K562 (cell line): Measurements from ENCODE around the gene CSMD2. TPM values are rescaled to one million over a fixed set of nuclear protein-coding genes. Genes with fewer than 3 reads are reported as not detected.

Source experiments
- ATAC-seq: fragments of 200-7000 bp; cut with Tn5 transposase; 3 replicates; pipeline ENCODE4 v1.9.1; 2020; ENCODE audit warnings: moderate library complexity
- BruUV-seq: library from RNA; stranded (reverse); fragments of 400-500 nt; replicated peaks from 2 replicates; lab custom pipeline; 2021; lab: Mats Ljungman, UMichigan
- CTCF ChIA-PET: fragments of 300-600 bp; formaldehyde crosslinking; extraction: SDS; loops from one replicate; lab custom pipeline; 2021; ENCODE audit warnings: low intra/inter-chr PET ratio; lab: Yijun Ruan, JAX
- POLR2A ChIA-PET: fragments of 300-600, 350-650 bp; sonication (Branson Sonifier 250); formaldehyde crosslinking; extraction: SDS; loops from one replicate; lab custom pipeline; 2021; ENCODE audit warnings: antibody characterized with exemption, inconsistent platforms; lab: Yijun Ruan, JAX
- DNase-seq, 4 experiments: peaks; one replicate each; pipeline versions ENCODE4 v3.0.0 to v3.0.0-alpha.2; 2011 to 2018; ENCODE audit warnings: low spot score in 3 of 4, mixed read lengths in 3 of 4; ENCODE audit errors: extremely low read depth in 1 of 4
- FAIRE-seq: peaks from 2 replicates; lab custom pipeline; 2011; peaks lifted over from hg19 to GRCh38; lab: Jason Lieb, UNC
- H2AFZ ChIP-seq: 2 replicates; pipeline ENCODE4 v1.6.0; 2011; ENCODE audit warnings: low read depth, low read length, control low read depth, inconsistent platforms
- H3K27ac ChIP-seq: fragments of 200-600 bp; 3 replicates; pipeline ENCODE4 v1.8.0; 2011; ENCODE audit warnings: low read depth, mild to moderate bottlenecking, control low read depth, inconsistent platforms, low read length, moderate library complexity, mixed read lengths; ENCODE audit errors: extremely low read depth
- H3K27me3 ChIP-seq, 2 experiments: fragments of 300-600 bp in 1 of 2; 2 replicates in 1 of 2; 3 replicates in 1 of 2; pipeline versions ENCODE4 v1.6.0 to v1.8.0; 2011; ENCODE audit warnings: inconsistent platforms in 2 of 2, low read length in 2 of 2, mild to moderate bottlenecking in 1 of 2, mixed read lengths in 1 of 2, moderate library complexity in 1 of 2; ENCODE audit not compliant: control insufficient read depth in 2 of 2, insufficient read depth in 2 of 2
- H3K36me3 ChIP-seq: fragments of 300-600 bp; 3 replicates; pipeline ENCODE4 v1.8.0; 2011; ENCODE audit warnings: mild to moderate bottlenecking, low read length, inconsistent platforms; ENCODE audit not compliant: control insufficient read depth, insufficient read depth
- H3K4me1 ChIP-seq, 2 experiments: fragments of 200-600 bp in 1 of 2; replicated peaks in 1 of 2; 2 replicates in 1 of 2; 3 replicates in 1 of 2; pipeline versions ENCODE4 v1.5.1 to v1.8.0; 2011; ENCODE audit warnings: inconsistent platforms in 2 of 2, low read length in 2 of 2, mild to moderate bottlenecking in 1 of 2, mixed read lengths in 1 of 2, moderate library complexity in 1 of 2; ENCODE audit not compliant: control insufficient read depth in 2 of 2, insufficient read depth in 2 of 2
- H3K4me2 ChIP-seq: 2 replicates; pipeline ENCODE4 v1.6.1; 2011; ENCODE audit warnings: low read length, control low read depth, inconsistent platforms, mixed read lengths; ENCODE audit not compliant: insufficient read depth
- H3K4me3 ChIP-seq: fragments of 200-600 bp; sonication (generic), shearing (Covaris generic); 2 replicates; pipeline ENCODE4 v1.5.1; 2016; ENCODE audit warnings: control low read depth, inconsistent platforms
- H3K79me2 ChIP-seq: fragments of 200-600 bp; 3 replicates; pipeline ENCODE4 v1.8.0; 2011; ENCODE audit warnings: low read length, inconsistent platforms; ENCODE audit not compliant: control insufficient read depth, insufficient read depth
- H3K9ac ChIP-seq, 2 experiments: 2 replicates each; pipeline versions ENCODE4 v1.6.0 to v1.6.1; 2011; ENCODE audit warnings: low read depth in 2 of 2, low read length in 2 of 2, control low read depth in 1 of 2, inconsistent platforms in 1 of 2, mild to moderate bottlenecking in 1 of 2, mixed read lengths in 1 of 2; ENCODE audit not compliant: insufficient read depth in 1 of 2
- H3K9me1 ChIP-seq: one replicate; pipeline ENCODE4 v1.6.0; 2011; ENCODE audit warnings: inconsistent platforms, mild to moderate bottlenecking, low read length, moderate library complexity; ENCODE audit not compliant: control insufficient read depth, insufficient read depth
- H3K9me3 ChIP-seq: replicated peaks from 2 replicates; pipeline ENCODE4 v1.5.1; 2011; ENCODE audit warnings: low read depth, low read length, inconsistent platforms; ENCODE audit not compliant: control insufficient read depth, insufficient read depth
- H4K20me1 ChIP-seq: replicated peaks from 2 replicates; pipeline ENCODE4 v1.6.1; 2011; ENCODE audit warnings: low read length, inconsistent platforms, mixed read lengths; ENCODE audit not compliant: control insufficient read depth, insufficient read depth
- ELF4 ChIP-seq: fragments of 450-650 bp; formaldehyde crosslinking; IDR thresholded peaks from 2 replicates; pipeline ENCODE4 v1.4.0; 2022; ENCODE audit warnings: missing genetic modification characterization
- KAT2B ChIP-seq: IDR thresholded peaks from one replicate; pipeline ENCODE4 v1.6.1; 2012; ENCODE audit warnings: low read depth, mild to moderate bottlenecking, control low read depth, inconsistent platforms, low read length, moderate library complexity
- ZNF586 ChIP-seq: fragments of 450-650 bp; formaldehyde crosslinking; conservative IDR thresholded peaks from 2 replicates; pipeline ENCODE4 v1.4.0; 2020; ENCODE audit warnings: mild to moderate bottlenecking, moderate library complexity
- WGBS: fragments of 100-300 bp; shearing (Covaris generic); methylation state at CpG from one replicate; pipeline ENCODE4 v1.1.6; 2016; ENCODE audit warnings: low coverage, mixed read lengths; ENCODE audit not compliant: insufficient coverage; ENCODE audit errors: missing lambda C conversion rate; 5-methylcytosine and 5-hydroxymethylcytosine counted together
- in situ Hi-C: fragments of 300-500 bp; cut with MboI; formaldehyde crosslinking; loops from 4 replicates; pipeline ENCODE4 v1.15.0; 2018; ENCODE audit warnings: inconsistent platforms, mixed read lengths
- intact Hi-C: fragments of 100-400 bp; cut with micrococcal nuclease; formaldehyde crosslinking; loops from 2 replicates; pipeline ENCODE4 v1.14.2; 2022
- polyA plus RNA-seq, 8 experiments: library from polyadenylated mRNA; depleted of rRNA in 4 of 8; stranded (reverse) in 5 of 8; unstranded in 3 of 8; fragments of >200 nt; fragmentation: Nextera tagmentation in 2 of 8; fragmentation: Illumina TruSeq in 1 of 8; extraction: Ambion mirVana in 2 of 8; extraction: Trizol in 1 of 8; gene quantifications; 2 replicates each; pipeline versions ENCODE4 v1.2.1 to v1.2.3, GENCODE V29; 2011 to 2014; ENCODE audit warnings: inconsistent platforms in 1 of 8, missing spikeins in 1 of 8
- total RNA-seq, 7 experiments: library from RNA; depleted of rRNA in 6 of 7; stranded (reverse); fragments of >200 nt in 6 of 7; fragmentation: Illumina TruSeq in 2 of 7; extraction: Trizol in 2 of 7; gene quantifications; 2 replicates each; pipeline versions ENCODE4 v1.2.1 to v1.2.3, GENCODE V29; 2011 to 2021; ENCODE audit warnings: low replicate concordance in 1 of 7
- TF ChIP-seq, protein P1 (sequence below), 2 experiments: fragments of 450-650 bp; IDR thresholded peaks; 2 replicates each; pipeline ENCODE4 v1.6.1; 2016
- TF ChIP-seq, protein P2 (sequence below): fragments of 250-450 bp; sonication (Bioruptor Pico); IDR thresholded peaks from 2 replicates; pipeline ENCODE4 v1.9.0; 2021; ENCODE audit warnings: mild to moderate bottlenecking

CSMD2 gene
- total and polyA plus RNA-seq, 9 of the 15 experiments (the other 6 are each of a cell fraction or from before 2014, with no cell fraction given): not detected

DNA sequence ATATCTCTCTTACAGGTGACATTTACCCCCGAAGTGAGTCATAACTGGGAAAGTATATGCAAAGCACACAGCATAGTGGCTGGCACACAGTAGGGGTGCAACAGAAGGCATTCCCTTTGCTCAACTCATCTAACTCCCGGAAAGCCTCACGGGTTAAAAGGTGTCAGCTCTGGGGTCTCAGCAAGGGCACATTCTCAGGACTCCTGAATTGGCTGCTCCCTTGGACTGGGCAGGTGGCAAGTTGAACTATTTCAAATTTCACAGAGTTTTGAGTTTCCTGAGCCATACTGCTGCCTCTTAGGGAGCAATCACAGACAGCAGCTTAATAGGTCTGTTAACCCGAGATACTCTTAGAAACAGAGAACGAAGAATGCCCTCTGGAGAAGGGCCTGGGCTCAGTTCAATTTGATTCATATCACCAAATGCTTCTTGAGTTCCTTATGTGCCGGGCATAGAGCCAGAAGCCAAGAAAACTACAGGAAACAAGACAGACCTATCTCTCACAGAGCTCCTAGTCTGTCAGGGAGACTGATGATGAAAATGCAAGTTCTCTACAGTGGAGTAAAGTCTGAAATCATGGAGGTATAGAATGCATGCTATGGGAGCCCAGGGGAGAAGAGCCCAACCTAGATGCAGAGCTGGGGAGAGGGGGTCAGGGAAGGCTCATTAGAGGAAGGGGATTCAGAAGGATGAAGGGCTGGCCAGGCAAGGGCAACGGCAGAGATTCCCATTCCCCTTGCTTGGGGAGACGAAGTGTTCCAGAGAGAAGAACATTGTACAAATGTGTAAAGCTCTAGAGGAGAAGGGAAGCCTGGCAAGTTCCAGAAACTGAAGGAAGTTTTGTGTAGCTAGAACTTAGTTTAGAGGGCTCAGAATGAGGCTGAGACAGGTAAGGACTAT is 445.0 kb downstream of the CSMD2 start:
- intact Hi-C loops (no loop called here), in situ Hi-C loops (no loop called here)
- FAIRE-seq: no peak
- H3K9me1 ChIP-seq: no peaks in the 10 kb centered on the region
- under 1% methylated on average over 8 of the region's 8 CpGs for WGBS
- no peak overlapping the region for H2AFZ ChIP-seq
- no peaks in the 10 kb centered on the region for H3K79me2 ChIP-seq
- peaks cover 0 to 3% of the 10 kb centered on the region in 2 experiments; a peak in 2 of 5 replicates for H3K27me3 ChIP-seq
- ChIA-PET POLR2A (interaction anchor here (0.6 kb wide), 1 partner anchor 22 kb away, joined by 3 read pairs; no protein-coding TSS in a partner anchor), CTCF (no interaction called here)
- no TSS peak for BruUV-seq
- no peak overlapping the region for H3K4me3 ChIP-seq
- no peak for TF ChIP-seq ELF4 (CRISPR knock-in tag)
- TF ChIP-seq, protein P1, sequence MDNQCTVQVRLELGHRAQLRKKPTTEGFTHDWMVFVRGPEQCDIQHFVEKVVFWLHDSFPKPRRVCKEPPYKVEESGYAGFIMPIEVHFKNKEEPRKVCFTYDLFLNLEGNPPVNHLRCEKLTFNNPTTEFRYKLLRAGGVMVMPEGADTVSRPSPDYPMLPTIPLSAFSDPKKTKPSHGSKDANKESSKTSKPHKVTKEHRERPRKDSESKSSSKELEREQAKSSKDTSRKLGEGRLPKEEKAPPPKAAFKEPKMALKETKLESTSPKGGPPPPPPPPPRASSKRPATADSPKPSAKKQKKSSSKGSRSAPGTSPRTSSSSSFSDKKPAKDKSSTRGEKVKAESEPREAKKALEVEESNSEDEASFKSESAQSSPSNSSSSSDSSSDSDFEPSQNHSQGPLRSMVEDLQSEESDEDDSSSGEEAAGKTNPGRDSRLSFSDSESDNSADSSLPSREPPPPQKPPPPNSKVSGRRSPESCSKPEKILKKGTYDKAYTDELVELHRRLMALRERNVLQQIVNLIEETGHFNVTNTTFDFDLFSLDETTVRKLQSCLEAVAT (IDR thresholded peaks at IDR 0.05): no peak
- TF ChIP-seq KAT2B: no peak
- no peak for TF ChIP-seq ZNF586
- TF ChIP-seq, protein P2, sequence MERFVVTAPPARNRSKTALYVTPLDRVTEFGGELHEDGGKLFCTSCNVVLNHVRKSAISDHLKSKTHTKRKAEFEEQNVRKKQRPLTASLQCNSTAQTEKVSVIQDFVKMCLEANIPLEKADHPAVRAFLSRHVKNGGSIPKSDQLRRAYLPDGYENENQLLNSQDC (CRISPR knock-in tag): no peak
- H3K36me3 ChIP-seq: no peaks in the 10 kb centered on the region
- no peaks in the 10 kb centered on the region for H3K4me1 ChIP-seq
- no peaks in the 10 kb centered on the region for H4K20me1 ChIP-seq
- H3K27ac ChIP-seq: no peak overlapping the region
- H3K9me3 ChIP-seq: no peaks in the 10 kb centered on the region
- no peak for ATAC-seq
- no peak overlapping the region for H3K9ac ChIP-seq
- DNase-seq: no peak
- H3K4me2 ChIP-seq: no peak overlapping the region
